Measurements from ENCODE around the gene EIF1AD. TPM values are rescaled to one million over a fixed set of nuclear protein-coding genes. Genes with fewer than 3 reads are reported as not detected.

The EIF1AD gene
- total and polyA plus RNA-seq, 2 of the 8 experiments (the other 6 are each of a cell fraction or from before 2014, with no cell fraction given) = 32.6 to 39.9 TPM

- Histone ChIP-seq H3K79me2 (ENCODE audit: control insufficient read depth in 1 of 2, insufficient read depth in 2 of 2, low read length in 2 of 2) (no peaks in the 10 kb centered on the region), H2BK120ac (replicated peaks; ENCODE audit: low read depth, low read length) (no peak overlapping the region), H3K18ac (ENCODE audit: extremely low read depth, low read length) (no peak overlapping the region), H3K23me2 (ENCODE audit: low read depth, low read length) (0 out of 2 replicates have a peak, but pooled peaks cover 2% of the 10 kb centered on the region), H2BK20ac (ENCODE audit: low read length) (no peak overlapping the region), H3K9ac (replicated peaks in 1 of 4; ENCODE audit: extremely low read depth in 1 of 4, low read depth in 3 of 4, low read length in 3 of 4) (no peak overlapping the region), H4K20me1 (replicated peaks in 1 of 2; ENCODE audit: control insufficient read depth in 1 of 2, insufficient read depth in 2 of 2, low read length in 2 of 2) (no peaks in the 10 kb centered on the region), H4K5ac (ENCODE audit: insufficient read length, low read depth, low read length) (no peak overlapping the region), H3K4ac (replicated peaks; ENCODE audit: insufficient read length, low read depth, low read length) (no peak overlapping the region), H4K91ac (replicated peaks; ENCODE audit: insufficient read length, low read length) (no peak overlapping the region), H3K56ac (replicated peaks; ENCODE audit: insufficient read length, low read depth, low read length) (no peak overlapping the region), H2BK12ac (ENCODE audit: low read depth, low read length) (no peak overlapping the region), H2AFZ (ENCODE audit: low read length) (no peak overlapping the region), H3K27ac (ENCODE audit: low read depth, low read length) (no peak overlapping the region), H3K23ac (ENCODE audit: insufficient read length) (no peak overlapping the region), H2BK15ac (ENCODE audit: low read length) (no peak overlapping the region), H2BK5ac (ENCODE audit: low read depth, low read length) (no peak overlapping the region), H3K4me1 (replicated peaks in 1 of 4; ENCODE audit: control insufficient read depth in 3 of 4, insufficient read depth in 4 of 4, low read length in 3 of 4) (no peaks in the 10 kb centered on the region), H3K14ac (ENCODE audit: insufficient read length) (no peak overlapping the region), H4K8ac (ENCODE audit: extremely low read depth, insufficient read depth, low read length) (no peak overlapping the region), H3K4me3 (ENCODE audit: extremely low read depth in 1 of 4, insufficient read depth in 2 of 4, low read depth in 3 of 4, low read length in 4 of 4) (no peak overlapping the region), H3K9me3 (ENCODE audit: insufficient read depth in 2 of 2, low read depth in 1 of 2, low read length in 1 of 2) (peaks cover 6 to 8% of the 10 kb centered on the region in 2 experiments), H3K27me3 (replicated peaks in 1 of 4; ENCODE audit: control insufficient read depth in 3 of 4, extremely low read depth in 1 of 4, insufficient read depth in 3 of 4, low read length in 3 of 4) (no peaks in the 10 kb centered on the region), H2AK5ac (ENCODE audit: low read depth, low read length) (no peak overlapping the region), H3K79me1 (ENCODE audit: low read depth, low read length) (no peaks in the 10 kb centered on the region), H3K36me3 (ENCODE audit: control insufficient read depth in 2 of 4, insufficient read depth in 4 of 4, low read length in 3 of 4) (peaks cover 0 to under 1% (median 0%) of the 10 kb centered on the region in 4 experiments; a peak in 4 of 8 replicates), H3K4me2 (ENCODE audit: insufficient read depth in 1 of 2, low read depth in 2 of 2, low read length in 2 of 2) (no peak overlapping the region)
- FAIRE-seq (no peak), DNase-seq (ENCODE audit: low read depth in 1 of 2, low spot score in 2 of 2) (no peak)
- WGBS, 2 experiments (ENCODE audit: extremely low coverage in 1 of 2, insufficient coverage in 1 of 2, insufficient read length in 1 of 2, insufficient replicate concordance in 2 of 2, low coverage in 1 of 2, low lambda C conversion rate in 2 of 2, missing lambda C conversion rate in 1 of 2) = 90% methylated on average over 5 of the region's 5 CpGs; no CpG with 5 or more reads in 1 of the 2 experiments
- ChIA-PET CTCF (ENCODE audit: partially characterized antibody) (interaction anchor here (0.9 to 7.1 kb wide), 6 partner anchors 9 to 99 kb away, joined by 3 to 39 read pairs (median 4); no protein-coding TSS in a partner anchor), POLR2A (ENCODE audit: partially characterized antibody) (interaction anchor here (0.9 to 1.7 kb wide), 2 partner anchors 8 to 16 kb away, joined by 5 to 8 read pairs; partner anchors contain the start of gene SF3B2)
- TF ChIP-seq CREB1 (IDR thresholded peaks at IDR 0.05) (no peak), NRF1 (IDR thresholded peaks at IDR 0.05; ENCODE audit: low read depth, low read length) (no peak), CBX5 (IDR thresholded peaks at IDR 0.05; ENCODE audit: low read depth, low read length) (no peak), USF2 (IDR thresholded peaks at IDR 0.05; ENCODE audit: low read length) (no peak), SP4 (IDR thresholded peaks at IDR 0.05; ENCODE audit: low read length) (no peak), BACH1 (IDR thresholded peaks at IDR 0.05; ENCODE audit: low read length) (no peak), TAF1 (IDR thresholded peaks at IDR 0.05; ENCODE audit: low read depth, low read length) (no peak), RXRA (IDR thresholded peaks at IDR 0.05; ENCODE audit: insufficient read depth, low read depth, low read length) (no peak), POLR2AphosphoS5 (IDR thresholded peaks at IDR 0.05; ENCODE audit: low read depth, low read length) (no peak), GTF2F1 (IDR thresholded peaks at IDR 0.05; ENCODE audit: borderline replicate concordance, low read depth, low read length) (no peak), E2F6 (IDR thresholded peaks at IDR 0.05) (no peak), ATF2 (IDR thresholded peaks at IDR 0.05; ENCODE audit: low read length) (no peak)
Observed at GRCh38 chr11:66036334-66036710, 34.4 kb upstream of the EIF1AD start.

All from H1 (cell line).